Measurements from ENCODE around the gene EPHB6. TPM values are rescaled to one million over a fixed set of nuclear protein-coding genes. Genes with fewer than 3 reads are reported as not detected.
A peak's percentile ranks its signal among the peaks of the same experiment; 100 is the strongest.

EPHB6 gene
- polyA plus RNA-seq, 1 of the 3 experiments (the other 2 are of a cell fraction): 1.8 TPM

- TF ChIP-seq USF2 (IDR thresholded peaks at IDR 0.05; ENCODE audit: borderline replicate concordance, low read depth, low read length) (no peak), RAD21 (IDR thresholded peaks at IDR 0.05; ENCODE audit: low read length) (no peak)
Measured at GRCh38 chr7:142807855-142808460, 46.9 kb upstream of the EPHB6 start (continued).

DNA sequence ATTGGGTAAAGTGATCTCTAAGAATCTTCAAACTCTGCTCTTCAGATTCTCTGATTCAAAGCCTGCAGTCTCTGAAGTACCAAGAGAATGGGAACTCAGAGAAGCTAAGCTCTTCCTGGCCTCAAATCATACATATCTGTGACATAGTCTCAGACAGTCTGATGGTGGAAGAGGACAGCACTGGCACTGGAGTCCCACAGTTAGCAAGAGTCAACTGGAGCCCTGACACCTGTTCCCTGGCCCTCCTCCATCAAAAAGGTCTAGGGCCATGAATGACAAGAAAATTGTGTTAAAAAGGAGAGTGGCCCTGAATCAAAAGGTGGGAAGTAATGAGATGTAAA, 46.4 kb upstream of the EPHB6 start:
- Histone ChIP-seq H2AFZ (ENCODE audit: low read depth) (no peak overlapping the region), H3K36me3 (replicated peaks in 1 of 2; ENCODE audit: control insufficient read depth in 1 of 2, insufficient read depth in 2 of 2, low read length in 1 of 2) (no peaks in the 10 kb centered on the region), H3K4me2 (peak overlapping the region; percentile 25; the same call in 1 of the 2 replicates), H4K20me1 (ENCODE audit: insufficient read depth) (no peaks in the 10 kb centered on the region), H3K9ac (0 out of 2 replicates have a peak overlapping the region, but pooled peaks have one; percentile 19), H3K4me1 (ENCODE audit: control insufficient read depth in 1 of 2, insufficient read depth in 2 of 2, low read depth in 1 of 2, low read length in 1 of 2) (peaks cover 15 to 27% of the 10 kb centered on the region in 2 experiments), H3K79me2 (ENCODE audit: insufficient read depth) (no peaks in the 10 kb centered on the region), H3K27ac (ENCODE audit: low read depth in 2 of 2, low read length in 1 of 2) (peak overlapping the region in 1 of 2 experiments; percentile 58; a peak in 2 of 4 replicates), H3K27me3 (ENCODE audit: insufficient read depth) (no peaks in the 10 kb centered on the region), H3K9me3 (0 out of 2 replicates have a peak, but pooled peaks cover 3% of the 10 kb centered on the region), H3K4me3 (ENCODE audit: low read depth in 2 of 2, low read length in 1 of 2) (no peak overlapping the region), H3F3A (replicated peaks; ENCODE audit: insufficient read depth) (peaks cover 19% of the 10 kb centered on the region), H3K9me2 (no peaks in the 10 kb centered on the region)
- CTCF ChIA-PET: interaction anchor here (0.9 to 10.1 kb wide), 11 partner anchors 16 to 350 kb away, joined by 3 to 163 read pairs (median 10); no protein-coding TSS in a partner anchor
- TF ChIP-seq YY1 (IDR thresholded peaks at IDR 0.05; ENCODE audit: low read depth) (no peak), PBX3 (IDR thresholded peaks at IDR 0.05) (no peak), RCOR1 (IDR thresholded peaks at IDR 0.05; ENCODE audit: low read length) (no peak), GATA2 (CRISPR knock-in tag; IDR thresholded peaks at IDR 0.05) (no peak), NRF1 (IDR thresholded peaks at IDR 0.05; ENCODE audit: low read depth, low read length) (no peak)
- DNase-seq: no peak
- POLR2A ChIA-PET: no interaction called here

DNA sequence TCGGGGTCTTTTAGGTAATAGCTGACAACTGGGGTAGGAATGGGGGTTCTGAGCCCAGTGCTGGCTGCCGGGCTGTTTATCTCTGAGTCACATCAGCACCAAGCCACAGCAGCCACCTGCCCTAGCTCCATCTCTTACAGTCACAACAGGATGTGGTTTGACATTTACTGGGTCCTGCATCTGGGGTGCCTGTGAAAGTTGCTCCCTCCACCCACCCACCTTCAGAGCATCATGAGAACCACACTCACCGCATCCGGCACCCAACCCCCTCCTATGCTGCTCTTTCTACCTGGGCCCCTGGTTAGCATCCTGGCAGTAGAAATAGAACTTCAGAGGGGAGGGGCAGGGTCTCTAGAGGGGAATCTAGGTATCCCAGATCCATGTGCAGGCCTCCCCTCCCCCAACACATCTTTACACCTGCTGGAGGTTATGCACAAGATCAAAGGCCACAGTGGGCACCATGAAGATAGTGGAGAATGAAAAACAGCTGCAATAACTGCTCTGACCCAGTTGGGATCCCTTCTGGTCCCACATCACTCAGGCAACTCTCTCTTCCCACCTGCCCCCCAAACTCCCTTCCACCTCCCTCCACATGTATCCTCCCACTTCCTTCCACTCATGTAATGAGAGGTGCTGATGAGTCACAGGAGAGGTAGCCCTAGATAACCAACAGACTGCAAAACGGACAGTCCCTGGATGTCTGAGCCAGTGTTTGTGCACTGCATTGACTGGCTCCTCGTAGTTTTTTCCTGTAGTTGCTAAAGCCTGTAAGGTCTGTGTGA, 45.9 kb upstream of the EPHB6 start:
- WGBS (ENCODE audit: low lambda C conversion rate): 26% methylated on average over 6 of the region's 6 CpGs
- Histone ChIP-seq H3K9me2 (no peaks in the 10 kb centered on the region), H3K27me3 (ENCODE audit: insufficient read depth) (no peaks in the 10 kb centered on the region), H3K4me3 (ENCODE audit: low read depth in 2 of 2, low read length in 1 of 2) (no peak overlapping the region), H3K9me3 (0 out of 2 replicates have a peak, but pooled peaks cover 3% of the 10 kb centered on the region), H3K36me3 (replicated peaks in 1 of 2; ENCODE audit: control insufficient read depth in 1 of 2, insufficient read depth in 2 of 2, low read length in 1 of 2) (no peaks in the 10 kb centered on the region), H3K4me2 (peak overlapping the region; percentile 25; the same call in 1 of the 2 replicates), H3F3A (replicated peaks; ENCODE audit: insufficient read depth) (peaks cover 19% of the 10 kb centered on the region), H3K27ac (ENCODE audit: low read depth in 2 of 2, low read length in 1 of 2) (peak overlapping the region in 1 of 2 experiments; percentile 58; a peak in 2 of 4 replicates), H3K79me2 (ENCODE audit: insufficient read depth) (no peaks in the 10 kb centered on the region), H3K9ac (no peak overlapping the region), H4K20me1 (ENCODE audit: insufficient read depth) (no peaks in the 10 kb centered on the region), H2AFZ (ENCODE audit: low read depth) (no peak overlapping the region), H3K4me1 (ENCODE audit: control insufficient read depth in 1 of 2, insufficient read depth in 2 of 2, low read depth in 1 of 2, low read length in 1 of 2) (peaks cover 20 to 27% of the 10 kb centered on the region in 2 experiments)
- no peak for DNase-seq
- ChIA-PET CTCF (interaction anchor here (0.9 to 10.1 kb wide), 13 partner anchors 10 to 350 kb away, joined by 3 to 163 read pairs (median 10); no protein-coding TSS in a partner anchor), POLR2A (no interaction called here)
- peak; percentile 52; the same call in 1 of the 2 replicates for TF ChIP-seq NFIC (IDR thresholded peaks at IDR 0.05; ENCODE audit: borderline replicate concordance)
- TF ChIP-seq RXRA (IDR thresholded peaks at IDR 0.05; ENCODE audit: borderline replicate concordance, low read depth): peak; percentile 30; the same call in 1 of the 2 replicates
- no peak for TF ChIP-seq CHD2 (IDR thresholded peaks at IDR 0.05; ENCODE audit: low read length, partially characterized antibody)
- peak; percentile 67; the same call in 1 of the 2 replicates for TF ChIP-seq TEAD4 (IDR thresholded peaks at IDR 0.05; ENCODE audit: borderline replicate concordance, insufficient read depth)
- TF ChIP-seq EP300 (IDR thresholded peaks at IDR 0.05; ENCODE audit: borderline replicate concordance in 1 of 2, low read depth in 1 of 2, low read length in 1 of 2): peak in 1 of 2 experiments; percentile 78; a peak in 2 of 4 replicates
- peak; percentile 92 for TF ChIP-seq TCF12 (IDR thresholded peaks at IDR 0.05)
- TF ChIP-seq, protein P1, sequence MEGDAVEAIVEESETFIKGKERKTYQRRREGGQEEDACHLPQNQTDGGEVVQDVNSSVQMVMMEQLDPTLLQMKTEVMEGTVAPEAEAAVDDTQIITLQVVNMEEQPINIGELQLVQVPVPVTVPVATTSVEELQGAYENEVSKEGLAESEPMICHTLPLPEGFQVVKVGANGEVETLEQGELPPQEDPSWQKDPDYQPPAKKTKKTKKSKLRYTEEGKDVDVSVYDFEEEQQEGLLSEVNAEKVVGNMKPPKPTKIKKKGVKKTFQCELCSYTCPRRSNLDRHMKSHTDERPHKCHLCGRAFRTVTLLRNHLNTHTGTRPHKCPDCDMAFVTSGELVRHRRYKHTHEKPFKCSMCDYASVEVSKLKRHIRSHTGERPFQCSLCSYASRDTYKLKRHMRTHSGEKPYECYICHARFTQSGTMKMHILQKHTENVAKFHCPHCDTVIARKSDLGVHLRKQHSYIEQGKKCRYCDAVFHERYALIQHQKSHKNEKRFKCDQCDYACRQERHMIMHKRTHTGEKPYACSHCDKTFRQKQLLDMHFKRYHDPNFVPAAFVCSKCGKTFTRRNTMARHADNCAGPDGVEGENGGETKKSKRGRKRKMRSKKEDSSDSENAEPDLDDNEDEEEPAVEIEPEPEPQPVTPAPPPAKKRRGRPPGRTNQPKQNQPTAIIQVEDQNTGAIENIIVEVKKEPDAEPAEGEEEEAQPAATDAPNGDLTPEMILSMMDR (IDR thresholded peaks at IDR 0.05): no peak
- no peak for TF ChIP-seq SIN3A (IDR thresholded peaks at IDR 0.05; ENCODE audit: borderline replicate concordance, low read depth, low read length)
- peak; percentile 80 for TF ChIP-seq PBX3 (IDR thresholded peaks at IDR 0.05)
- peak; percentile 88 for TF ChIP-seq JUND (IDR thresholded peaks at IDR 0.05)
- TF ChIP-seq FOSL2 (IDR thresholded peaks at IDR 0.05; ENCODE audit: borderline replicate concordance, low read depth): peak; percentile 74
